Endothelial cell of hepatic sinusoid (primary cell): ENCODE measurements around the gene ZNF219.

ENCODE experiments used
- in situ Hi-C: cut with HindIII; loops from 2 replicates; pipeline ENCODE4 v1.10.0; 2017; ENCODE audit warnings: low sequenced_read_pairs

Gene ZNF219

GRCh38 chr14:21070083-21070609 is 28.3 kb downstream of the ZNF219 start, which contains the start of gene ARHGEF40:
Gene ARHGEF40 (plus strand): TSS chr14:21070304. CDS start chr14:21070397, 93 bp downstream.
- in situ Hi-C loops = no loop called here

GRCh38 chr14:21069388-21070082 is 28.9 kb downstream of the ZNF219 start:
- in situ Hi-C loops = no loop called here

GRCh38 chr14:21068521-21069387 is 29.7 kb downstream of the ZNF219 start:
- in situ Hi-C loops = no loop called here

GRCh38 chr14:21066882-21067502 is 31.5 kb downstream of the ZNF219 start:
- in situ Hi-C loops = no loop called here

- in situ Hi-C loops = loop anchor here (5.0 kb wide), 1 partner anchor 41 kb away; no protein-coding TSS in a partner anchor
These were observed 35.0 kb downstream of the ZNF219 start for GRCh38 chr14:21063479-21063878.

GRCh38 chr14:21061347-21061668 is 37.1 kb downstream of the ZNF219 start:
- in situ Hi-C loops = loop anchor here (5.0 kb wide), 1 partner anchor 39 kb away; no protein-coding TSS in a partner anchor

- in situ Hi-C loops = loop anchor here (5.0 kb wide), 1 partner anchor 38 kb away; no protein-coding TSS in a partner anchor
These were observed 37.7 kb downstream of the ZNF219 start for GRCh38 chr14:21060614-21061346.

GRCh38 chr14:21059842-21060613 is 38.4 kb downstream of the ZNF219 start:
- in situ Hi-C loops = loop anchor here (5.0 kb wide), 1 partner anchor 38 kb away; no protein-coding TSS in a partner anchor

- in situ Hi-C loops = no loop called here
These were observed 39.6 kb downstream of the ZNF219 start for GRCh38 chr14:21058903-21059302.

GRCh38 chr14:21057803-21058675 is 40.4 kb downstream of the ZNF219 start, which contains the start of gene RNASE8:
Gene RNASE8 (plus strand): TSS chr14:21057822. CDS start chr14:21057893, 71 bp downstream.
- in situ Hi-C loops = no loop called here

- in situ Hi-C loops = no loop called here
These were observed 41.8 kb downstream of the ZNF219 start for GRCh38 chr14:21056520-21057163.

GRCh38 chr14:21055432-21056117 is 42.9 kb downstream of the ZNF219 start:
- in situ Hi-C loops = no loop called here

- in situ Hi-C loops = no loop called here
These were observed 43.7 kb downstream of the ZNF219 start for GRCh38 chr14:21054768-21055145.

- in situ Hi-C loops = no loop called here
These were observed 44.2 kb downstream of the ZNF219 start for GRCh38 chr14:21054123-21054767.

GRCh38 chr14:21053184-21054122 is 45.0 kb downstream of the ZNF219 start:
- in situ Hi-C loops = no loop called here

- in situ Hi-C loops = no loop called here
These were observed 47.9 kb downstream of the ZNF219 start for GRCh38 chr14:21050597-21050996.
